SK-N-SH (cell line): Measurements from ENCODE around the gene CPEB4. TPM values are rescaled to one million over a fixed set of nuclear protein-coding genes. Genes with fewer than 3 reads are reported as not detected.

Experiments used
- CTCF ChIA-PET: fragments of 300-600, 350-600 bp; formaldehyde crosslinking; extraction: SDS; loops from one replicate; lab custom pipeline; 2021; lab: Yijun Ruan, JAX
- POLR2A ChIA-PET: fragments of 350-600 bp; sonication (Branson Sonifier 250); formaldehyde crosslinking; extraction: SDS; loops from one replicate; lab custom pipeline; 2020; ENCODE audit warnings: antibody characterized with exemption, inconsistent platforms; lab: Yijun Ruan, JAX
- DNase-seq: peaks from one replicate; pipeline ENCODE4 v3.0.0; 2012
- H2AFZ ChIP-seq: fragments of 200-600 bp; sonication (generic); 2 replicates; pipeline ENCODE4 v1.8.1; 2016; ENCODE audit warnings: antibody characterized with exemption, mild to moderate bottlenecking, low read depth
- H3F3A ChIP-seq: fragments of 200-600 bp; sonication (generic); replicated peaks from 2 replicates; pipeline ENCODE3; 2016; ENCODE audit warnings: antibody characterized with exemption, mild to moderate bottlenecking; ENCODE audit not compliant: insufficient read depth
- H3K27ac ChIP-seq, 2 experiments: fragments of 200-500 bp in 1 of 2; fragments of 200-600 bp in 1 of 2; sonication (Bioruptor generic) in 1 of 2; sonication (generic), shearing (Covaris generic) in 1 of 2; 2 replicates each; pipeline versions ENCODE4 v1.5.1 to v1.6.1; 2014 to 2016; ENCODE audit warnings: low read depth in 2 of 2, inconsistent platforms in 1 of 2, low read length in 1 of 2, mild to moderate bottlenecking in 1 of 2, mixed read lengths in 1 of 2
- H3K27me3 ChIP-seq: fragments of 200-600 bp; sonication (generic), shearing (Covaris generic); 2 replicates; pipeline ENCODE4 v1.6.1; 2016; ENCODE audit warnings: mixed run types; ENCODE audit not compliant: insufficient read depth
- H3K36me3 ChIP-seq, 2 experiments: fragments of 200-500 bp in 1 of 2; fragments of 200-600 bp in 1 of 2; sonication (Bioruptor generic) in 1 of 2; sonication (generic) in 1 of 2; replicated peaks in 1 of 2; 2 replicates each; pipeline versions ENCODE3 to v1.5.1; 2014 to 2016; ENCODE audit warnings: low read length in 1 of 2, mild to moderate bottlenecking in 1 of 2; ENCODE audit not compliant: insufficient read depth in 2 of 2, control insufficient read depth in 1 of 2
- H3K4me1 ChIP-seq, 2 experiments: fragments of 200-500 bp in 1 of 2; fragments of 200-600 bp in 1 of 2; sonication (Bioruptor generic) in 1 of 2; sonication (generic), shearing (Covaris generic) in 1 of 2; 2 replicates each; pipeline versions ENCODE4 v1.5.1 to v1.6.1; 2014 to 2016; ENCODE audit warnings: low read depth in 1 of 2, low read length in 1 of 2, mixed run types in 1 of 2; ENCODE audit not compliant: insufficient read depth in 2 of 2, control insufficient read depth in 1 of 2
- H3K4me2 ChIP-seq: fragments of 200-600 bp; sonication (generic), shearing (Covaris generic); 2 replicates; pipeline ENCODE4 v1.6.1; 2017; ENCODE audit warnings: mixed run types
- H3K4me3 ChIP-seq, 2 experiments: fragments of 200-500 bp in 1 of 2; fragments of 200-600 bp in 1 of 2; sonication (Bioruptor generic) in 1 of 2; sonication (generic), shearing (Covaris generic) in 1 of 2; 2 replicates each; pipeline versions ENCODE4 v1.5.1 to v1.8.1; 2014 to 2016; ENCODE audit warnings: low read depth in 2 of 2, inconsistent platforms in 1 of 2, low read length in 1 of 2, mild to moderate bottlenecking in 1 of 2, mixed read lengths in 1 of 2, moderate library complexity in 1 of 2
- H3K79me2 ChIP-seq: fragments of 200-600 bp; sonication (generic); 2 replicates; pipeline ENCODE4 v1.8.1; 2017; ENCODE audit warnings: mild to moderate bottlenecking; ENCODE audit not compliant: insufficient read depth
- H3K9ac ChIP-seq: fragments of 200-600 bp; sonication (generic); 2 replicates; pipeline ENCODE4 v1.6.1; 2017; ENCODE audit warnings: mixed run types
- H3K9me2 ChIP-seq: fragments of 200-600 bp; sonication (generic); 2 replicates; pipeline ENCODE4 v1.6.1; 2017; ENCODE audit warnings: mixed run types
- H3K9me3 ChIP-seq: fragments of 200-600 bp; sonication (generic); 2 replicates; pipeline ENCODE4 v1.6.1; 2017; ENCODE audit warnings: mixed run types, mild to moderate bottlenecking, moderate library complexity
- H4K20me1 ChIP-seq: fragments of 200-600 bp; sonication (generic); 2 replicates; pipeline ENCODE4 v1.6.1; 2017; ENCODE audit warnings: mild to moderate bottlenecking, mixed run types; ENCODE audit not compliant: insufficient read depth
- CTCF ChIP-seq: fragments of 200-600 bp; sonication (generic); IDR thresholded peaks from 2 replicates; pipeline ENCODE4 v1.6.1; 2017; ENCODE audit warnings: antibody characterized with exemption, mild to moderate bottlenecking, moderate library complexity
- EZH2phosphoT487 ChIP-seq: fragments of 200-600 bp; sonication (generic); IDR thresholded peaks from 2 replicates; pipeline ENCODE4 v1.6.1; 2017; ENCODE audit warnings: low read depth, mixed run types, mild to moderate bottlenecking, antibody characterized with exemption, moderate library complexity, borderline replicate concordance
- FOXJ3 ChIP-seq: sonication (generic); formaldehyde crosslinking; IDR thresholded peaks from 2 replicates; pipeline ENCODE4 v1.5.1; 2020; ENCODE audit warnings: mild to moderate bottlenecking, missing genetic modification reagents
- FOXM1 ChIP-seq: IDR thresholded peaks from 2 replicates; pipeline ENCODE4 v1.4.0; 2012; ENCODE audit warnings: low read depth, mild to moderate bottlenecking
- GABPA ChIP-seq: IDR thresholded peaks from 2 replicates; pipeline ENCODE4 v1.4.0; 2012; ENCODE audit warnings: low read depth, mild to moderate bottlenecking
- MAX ChIP-seq: IDR thresholded peaks from 2 replicates; pipeline ENCODE4 v1.4.0; 2012; ENCODE audit warnings: low read depth
- MEF2A ChIP-seq: IDR thresholded peaks from 2 replicates; pipeline ENCODE4 v1.4.0; 2012; ENCODE audit warnings: low read depth, borderline replicate concordance
- MXI1 ChIP-seq: IDR thresholded peaks from 2 replicates; pipeline ENCODE4 v1.6.1; 2012; ENCODE audit warnings: mild to moderate bottlenecking, low read depth, low read length, improper control_type of control experiment
- NFIC ChIP-seq: IDR thresholded peaks from 2 replicates; pipeline ENCODE4 v1.4.0; 2012; ENCODE audit warnings: borderline replicate concordance
- RAD21 ChIP-seq: IDR thresholded peaks from 2 replicates; pipeline ENCODE4 v1.6.1; 2012; ENCODE audit warnings: mild to moderate bottlenecking, low read length
- RCOR1 ChIP-seq: fragments of 150-350 bp; IDR thresholded peaks from 2 replicates; pipeline ENCODE4 v1.6.1; 2017; ENCODE audit warnings: antibody characterized with exemption, low read length
- REST ChIP-seq: IDR thresholded peaks from 2 replicates; pipeline ENCODE4 v1.6.1; 2012; ENCODE audit warnings: mild to moderate bottlenecking, low read depth, low read length, moderate library complexity
- RFX5 ChIP-seq: IDR thresholded peaks from 2 replicates; pipeline ENCODE4 v1.6.1; 2012; ENCODE audit warnings: mild to moderate bottlenecking, improper control_type of control experiment, low read length
- RXRA ChIP-seq: IDR thresholded peaks from 2 replicates; pipeline ENCODE4 v1.4.0; 2012; ENCODE audit warnings: low read depth, mild to moderate bottlenecking, borderline replicate concordance
- SIN3A ChIP-seq: IDR thresholded peaks from 2 replicates; pipeline ENCODE4 v1.6.1; 2012; ENCODE audit warnings: low read depth, mild to moderate bottlenecking, low read length, moderate library complexity, borderline replicate concordance
- TCF12 ChIP-seq: IDR thresholded peaks from 2 replicates; pipeline ENCODE4 v1.4.0; 2012
- USF1 ChIP-seq: IDR thresholded peaks from 2 replicates; pipeline ENCODE4 v1.4.0; 2012; ENCODE audit warnings: low read depth, borderline replicate concordance
- ZBTB33 ChIP-seq: IDR thresholded peaks from 2 replicates; pipeline ENCODE4 v1.4.0; 2012; ENCODE audit warnings: low read depth, borderline replicate concordance
- WGBS: methylation state at CpG from one replicate; pipeline ENCODE4 v1.1.6; 2017; ENCODE audit warnings: low lambda C conversion rate; 5-methylcytosine and 5-hydroxymethylcytosine counted together
- polyA plus RNA-seq, 3 experiments: library from polyadenylated mRNA; depleted of rRNA; stranded (reverse); fragments of >200 nt; gene quantifications; 2 replicates each; pipeline ENCODE4 v1.2.3, GENCODE V29; 2012

The CPEB4 gene
- polyA plus RNA-seq, 1 of the 3 experiments (the other 2 are of a cell fraction), result 6.8 TPM

- H3K79me2 ChIP-seq, result peaks cover 76% of the 10 kb centered on the region
- H3K36me3 ChIP-seq, result peaks cover 0 to 8% of the 10 kb centered on the region in 2 experiments
- peaks cover 0 to 3% of the 10 kb centered on the region in 2 experiments; a peak in 2 of 4 replicates for H3K4me1 ChIP-seq
- no peaks in the 10 kb centered on the region for H4K20me1 ChIP-seq
- POLR2A ChIA-PET, result no interaction called here
- no peak for DNase-seq
- H2AFZ ChIP-seq, result no peak overlapping the region
- TF ChIP-seq REST (no peak), RFX5 (no peak), SIN3A (no peak), RAD21 (no peak), GABPA (no peak), FOXM1 (no peak), EZH2phosphoT487 (no peak), RCOR1 (no peak)
- no peak overlapping the region for H3K27ac ChIP-seq
- H3K9ac ChIP-seq, result no peak overlapping the region
- no peak overlapping the region for H3K4me2 ChIP-seq
- no peak overlapping the region for H3K4me3 ChIP-seq
- 84% methylated on average over 5 of the region's 5 CpGs for WGBS
- CTCF ChIA-PET, result interaction anchor here (0.8 kb wide), 1 partner anchor 284 kb away, joined by 4 read pairs; no protein-coding TSS in a partner anchor
- H3K9me3 ChIP-seq, result no peaks in the 10 kb centered on the region
- H3K27me3 ChIP-seq, result no peaks in the 10 kb centered on the region
- no peaks in the 10 kb centered on the region for H3F3A ChIP-seq
- H3K9me2 ChIP-seq, result no peaks in the 10 kb centered on the region
Measured at GRCh38 chr5:173903396-173904140, 15.4 kb downstream of the CPEB4 start.

- Histone ChIP-seq H3K9me2 (no peaks in the 10 kb centered on the region), H4K20me1 (0 out of 2 replicates have a peak, but pooled peaks cover 5% of the 10 kb centered on the region), H3K4me1 (peaks cover 0 to 3% of the 10 kb centered on the region in 2 experiments; a peak in 2 of 4 replicates), H3K27me3 (no peaks in the 10 kb centered on the region), H3K36me3 (peaks cover 0 to 8% of the 10 kb centered on the region in 2 experiments), H3K27ac (no peak overlapping the region), H3K9ac (no peak overlapping the region), H3K9me3 (no peaks in the 10 kb centered on the region), H3K4me3 (no peak overlapping the region), H3F3A (no peaks in the 10 kb centered on the region), H3K4me2 (no peak overlapping the region), H2AFZ (no peak overlapping the region), H3K79me2 (peaks cover 75% of the 10 kb centered on the region)
- WGBS, result 100% methylated on average over 1 of the region's 1 CpG
- DNase-seq, result no peak
- ChIA-PET CTCF (interaction anchor here (0.8 to 1.4 kb wide), 2 partner anchors 21 to 285 kb away, joined by 3 to 4 read pairs; no protein-coding TSS in a partner anchor), POLR2A (no interaction called here)
- TF ChIP-seq RXRA (no peak), NFIC (no peak), USF1 (no peak), TCF12 (no peak), MAX (no peak), MEF2A (no peak), RCOR1 (no peak), MXI1 (no peak), CTCF (no peak), FOXJ3 (CRISPR knock-in tag) (no peak), RAD21 (no peak), ZBTB33 (no peak)
Measured at GRCh38 chr5:173904151-173904550, 16.0 kb downstream of the CPEB4 start.
